HEK293 (cell line): ENCODE data around the gene MVB12A.

Experiments used
- BCL6B ChIP-seq: fragments of 450-650 bp; formaldehyde crosslinking; IDR thresholded peaks from 2 replicates; pipeline ENCODE4 v1.5.1; 2017; ENCODE audit warnings: missing biosample characterization, missing genetic modification characterization
- GFI1B ChIP-seq: fragments of 450-650 bp; formaldehyde crosslinking; IDR thresholded peaks from 2 replicates; pipeline ENCODE4 v1.5.1; 2016; ENCODE audit warnings: missing biosample characterization, missing genetic modification characterization
- HOXA7 ChIP-seq: sonication (generic); formaldehyde crosslinking; IDR thresholded peaks from 2 replicates; pipeline ENCODE4 v1.8.1; 2022; ENCODE audit warnings: missing genetic modification reagents, borderline replicate concordance
- KLF16 ChIP-seq: fragments of 450-650 bp; formaldehyde crosslinking; IDR thresholded peaks from 2 replicates; pipeline ENCODE4 v1.5.1; 2017; ENCODE audit warnings: missing biosample characterization, missing genetic modification characterization
- KLF7 ChIP-seq: fragments of 450-650 bp; formaldehyde crosslinking; IDR thresholded peaks from 2 replicates; pipeline ENCODE4 v1.5.1; 2016; ENCODE audit warnings: missing biosample characterization, missing genetic modification characterization, borderline replicate concordance
- KLF8 ChIP-seq: fragments of 450-650 bp; formaldehyde crosslinking; IDR thresholded peaks from 2 replicates; pipeline ENCODE4 v1.5.1; 2016; ENCODE audit warnings: missing biosample characterization, missing genetic modification characterization
- KLF9 ChIP-seq: fragments of 450-650 bp; formaldehyde crosslinking; IDR thresholded peaks from 2 replicates; pipeline ENCODE4 v1.5.1; 2016; ENCODE audit warnings: missing biosample characterization, missing genetic modification characterization, low read depth
- MZF1 ChIP-seq: fragments of 450-650 bp; formaldehyde crosslinking; IDR thresholded peaks from 2 replicates; pipeline ENCODE4 v1.5.1; 2017; ENCODE audit warnings: missing biosample characterization, missing genetic modification characterization, borderline replicate concordance
- REPIN1 ChIP-seq: fragments of 450-650 bp; formaldehyde crosslinking; IDR thresholded peaks from 2 replicates; pipeline ENCODE4 v1.5.1; 2017; ENCODE audit warnings: missing biosample characterization, missing genetic modification characterization, low read depth
- SP3 ChIP-seq: fragments of 450-650 bp; formaldehyde crosslinking; IDR thresholded peaks from 2 replicates; pipeline ENCODE4 v1.5.1; 2016; ENCODE audit warnings: missing biosample characterization, missing genetic modification characterization
- SP7 ChIP-seq: fragments of 450-650 bp; formaldehyde crosslinking; IDR thresholded peaks from 2 replicates; pipeline ENCODE4 v1.5.1; 2016; ENCODE audit warnings: missing biosample characterization, missing genetic modification characterization
- ZBTB1 ChIP-seq: fragments of 450-650 bp; formaldehyde crosslinking; IDR thresholded peaks from 2 replicates; pipeline ENCODE4 v1.5.1; 2016; ENCODE audit warnings: missing biosample characterization, missing genetic modification characterization
- ZBTB8A ChIP-seq: fragments of 450-650 bp; formaldehyde crosslinking; IDR thresholded peaks from 2 replicates; pipeline ENCODE4 v1.5.1; 2016; ENCODE audit warnings: missing biosample characterization, missing genetic modification characterization
- ZNF112 ChIP-seq: fragments of 450-650 bp; formaldehyde crosslinking; IDR thresholded peaks from 2 replicates; pipeline ENCODE4 v1.5.0; 2017; ENCODE audit warnings: missing biosample characterization, missing genetic modification characterization
- ZNF121 ChIP-seq: fragments of 450-650 bp; formaldehyde crosslinking; IDR thresholded peaks from 2 replicates; pipeline ENCODE4 v1.5.1; 2016; ENCODE audit warnings: missing biosample characterization, missing genetic modification characterization
- ZNF157 ChIP-seq: fragments of 450-650 bp; formaldehyde crosslinking; IDR thresholded peaks from 2 replicates; pipeline ENCODE4 v1.5.1; 2016; ENCODE audit warnings: missing biosample characterization, missing genetic modification characterization
- ZNF174 ChIP-seq: fragments of 450-650 bp; formaldehyde crosslinking; IDR thresholded peaks from 2 replicates; pipeline ENCODE4 v1.5.0; 2017; ENCODE audit warnings: missing biosample characterization, mild to moderate bottlenecking, missing genetic modification characterization
- ZNF202 ChIP-seq: fragments of 450-650 bp; formaldehyde crosslinking; IDR thresholded peaks from 2 replicates; pipeline ENCODE4 v1.5.1; 2016; ENCODE audit warnings: missing biosample characterization, missing genetic modification characterization, borderline replicate concordance
- ZNF239 ChIP-seq: fragments of 450-650 bp; formaldehyde crosslinking; IDR thresholded peaks from 2 replicates; pipeline ENCODE4 v1.5.1; 2016; ENCODE audit warnings: missing biosample characterization, missing genetic modification characterization
- ZNF24 ChIP-seq: fragments of 450-650 bp; formaldehyde crosslinking; IDR thresholded peaks from 2 replicates; pipeline ENCODE4 v1.5.1; 2016; ENCODE audit warnings: missing biosample characterization, missing genetic modification characterization
- ZNF350 ChIP-seq: fragments of 450-650 bp; formaldehyde crosslinking; IDR thresholded peaks from 2 replicates; pipeline ENCODE4 v1.5.0; 2017; ENCODE audit warnings: missing biosample characterization, mild to moderate bottlenecking, missing genetic modification characterization
- ZNF366 ChIP-seq: fragments of 450-650 bp; formaldehyde crosslinking; conservative IDR thresholded peaks from 2 replicates; pipeline ENCODE4 v1.5.1; 2016; ENCODE audit warnings: missing biosample characterization, missing genetic modification characterization
- ZNF416 ChIP-seq: fragments of 450-650 bp; formaldehyde crosslinking; IDR thresholded peaks from 2 replicates; pipeline ENCODE4 v1.5.1; 2016; ENCODE audit warnings: missing biosample characterization, missing genetic modification characterization
- ZNF423 ChIP-seq: fragments of 450-650 bp; formaldehyde crosslinking; IDR thresholded peaks from 2 replicates; pipeline ENCODE4 v1.5.1; 2016; ENCODE audit warnings: missing biosample characterization, missing genetic modification characterization
- ZNF433 ChIP-seq: fragments of 450-650 bp; formaldehyde crosslinking; IDR thresholded peaks from 2 replicates; pipeline ENCODE4 v1.5.1; 2016; ENCODE audit warnings: missing biosample characterization, missing genetic modification characterization, low read depth
- ZNF48 ChIP-seq: fragments of 450-650 bp; formaldehyde crosslinking; IDR thresholded peaks from 2 replicates; pipeline ENCODE4 v1.5.1; 2016; ENCODE audit warnings: missing biosample characterization, missing genetic modification characterization
- ZNF510 ChIP-seq: fragments of 450-650 bp; formaldehyde crosslinking; IDR thresholded peaks from 2 replicates; pipeline ENCODE4 v1.5.1; 2018; ENCODE audit warnings: mild to moderate bottlenecking, missing genetic modification characterization, missing biosample characterization; ENCODE audit not compliant: insufficient replicate concordance
- ZNF514 ChIP-seq: fragments of 450-650 bp; formaldehyde crosslinking; IDR thresholded peaks from 2 replicates; pipeline ENCODE4 v1.5.1; 2016; ENCODE audit warnings: missing biosample characterization, missing genetic modification characterization
- ZNF548 ChIP-seq: fragments of 450-650 bp; formaldehyde crosslinking; IDR thresholded peaks from 2 replicates; pipeline ENCODE4 v1.5.1; 2016; ENCODE audit warnings: missing biosample characterization, missing genetic modification characterization
- ZNF549 ChIP-seq: fragments of 450-650 bp; IDR thresholded peaks from 2 replicates; pipeline ENCODE4 v1.5.1; 2018; ENCODE audit warnings: missing biosample characterization, missing genetic modification characterization, mild to moderate bottlenecking, inconsistent platforms, moderate library complexity
- ZNF560 ChIP-seq: fragments of 450-650 bp; formaldehyde crosslinking; IDR thresholded peaks from 2 replicates; pipeline ENCODE4 v1.5.1; 2017; ENCODE audit warnings: missing biosample characterization, missing genetic modification characterization, borderline replicate concordance
- ZNF561 ChIP-seq: fragments of 450-650 bp; IDR thresholded peaks from 2 replicates; pipeline ENCODE4 v1.5.1; 2018; ENCODE audit warnings: missing biosample characterization, missing genetic modification characterization, borderline replicate concordance
- ZNF585B ChIP-seq: fragments of 450-650 bp; formaldehyde crosslinking; IDR thresholded peaks from 2 replicates; pipeline ENCODE4 v1.5.1; 2016; ENCODE audit warnings: missing biosample characterization, missing genetic modification characterization
- ZNF596 ChIP-seq: fragments of 450-650 bp; IDR thresholded peaks from 2 replicates; pipeline ENCODE4 v1.5.0; 2018; ENCODE audit warnings: missing biosample characterization, mild to moderate bottlenecking, missing genetic modification characterization, moderate library complexity
- ZNF600 ChIP-seq: fragments of 450-650 bp; formaldehyde crosslinking; IDR thresholded peaks from 2 replicates; pipeline ENCODE4 v1.5.1; 2016; ENCODE audit warnings: missing biosample characterization, missing genetic modification characterization
- ZNF621 ChIP-seq: fragments of 450-650 bp; formaldehyde crosslinking; IDR thresholded peaks from 2 replicates; pipeline ENCODE4 v1.5.1; 2017; ENCODE audit warnings: missing biosample characterization, missing genetic modification characterization
- ZSCAN16 ChIP-seq: fragments of 450-650 bp; formaldehyde crosslinking; IDR thresholded peaks from 2 replicates; pipeline ENCODE4 v1.5.1; 2016; ENCODE audit warnings: missing biosample characterization, missing genetic modification characterization
- ZSCAN23 ChIP-seq: fragments of 450-650 bp; formaldehyde crosslinking; IDR thresholded peaks from 2 replicates; pipeline ENCODE4 v1.5.1; 2016; ENCODE audit warnings: missing biosample characterization, missing genetic modification characterization
- TF ChIP-seq, protein P1 (sequence below): fragments of 450-650 bp; formaldehyde crosslinking; IDR thresholded peaks from 2 replicates; pipeline ENCODE4 v1.5.1; 2016; ENCODE audit warnings: missing biosample characterization, missing genetic modification characterization, borderline replicate concordance

The MVB12A gene

GRCh38 chr19:17394891-17395415 is 24.9 kb upstream of the MVB12A start (continued):
- no peak for TF ChIP-seq ZBTB1 (tag by site-specific recombination)
- TF ChIP-seq ZNF423 (tag by site-specific recombination): no peak
- TF ChIP-seq ZNF560: no peak
- no peak for TF ChIP-seq BCL6B (tag by site-specific recombination)
- peak; percentile 99 for TF ChIP-seq ZNF121
- no peak for TF ChIP-seq ZNF174 (tag by site-specific recombination)
- TF ChIP-seq ZNF112 (tag by site-specific recombination): no peak
- TF ChIP-seq ZNF596: no peak
- no peak for TF ChIP-seq ZNF510
- no peak for TF ChIP-seq ZNF585B
- TF ChIP-seq KLF8 (tag by site-specific recombination): peak; percentile 78
- no peak for TF ChIP-seq ZNF350 (tag by site-specific recombination)
- TF ChIP-seq KLF7: no peak
- no peak for TF ChIP-seq REPIN1 (tag by site-specific recombination)
- no peak; the same call in 1 of the 2 replicates for TF ChIP-seq ZNF24
- TF ChIP-seq ZNF600 (tag by site-specific recombination): peak; percentile 52; the same call in 1 of the 2 replicates
- peak; percentile 40; the same call in 1 of the 2 replicates for TF ChIP-seq ZSCAN23 (tag by site-specific recombination)
- no peak for TF ChIP-seq ZNF514
- TF ChIP-seq KLF16 (tag by site-specific recombination): no peak
- TF ChIP-seq ZNF239 (tag by site-specific recombination): no peak
- 0 out of 2 replicates have a peak, but pooled peaks have one; percentile 20 for TF ChIP-seq ZNF561
- TF ChIP-seq ZNF433 (tag by site-specific recombination): no peak
- TF ChIP-seq ZNF548: no peak
- TF ChIP-seq ZSCAN16: no peak
- no peak for TF ChIP-seq ZNF202 (tag by site-specific recombination)
- no peak for TF ChIP-seq ZNF416 (tag by site-specific recombination)
- peak; percentile 90 for TF ChIP-seq SP3 (tag by site-specific recombination)
- peak; percentile 77; the same call in 1 of the 2 replicates for TF ChIP-seq MZF1 (tag by site-specific recombination)
- TF ChIP-seq SP7 (tag by site-specific recombination): peak; percentile 78
- peak; percentile 45; the same call in 1 of the 2 replicates for TF ChIP-seq ZBTB8A
- TF ChIP-seq, protein P1, sequence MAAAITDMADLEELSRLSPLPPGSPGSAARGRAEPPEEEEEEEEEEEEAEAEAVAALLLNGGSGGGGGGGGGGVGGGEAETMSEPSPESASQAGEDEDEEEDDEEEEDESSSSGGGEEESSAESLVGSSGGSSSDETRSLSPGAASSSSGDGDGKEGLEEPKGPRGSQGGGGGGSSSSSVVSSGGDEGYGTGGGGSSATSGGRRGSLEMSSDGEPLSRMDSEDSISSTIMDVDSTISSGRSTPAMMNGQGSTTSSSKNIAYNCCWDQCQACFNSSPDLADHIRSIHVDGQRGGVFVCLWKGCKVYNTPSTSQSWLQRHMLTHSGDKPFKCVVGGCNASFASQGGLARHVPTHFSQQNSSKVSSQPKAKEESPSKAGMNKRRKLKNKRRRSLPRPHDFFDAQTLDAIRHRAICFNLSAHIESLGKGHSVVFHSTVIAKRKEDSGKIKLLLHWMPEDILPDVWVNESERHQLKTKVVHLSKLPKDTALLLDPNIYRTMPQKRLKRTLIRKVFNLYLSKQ (tag by site-specific recombination): no peak
- no peak for TF ChIP-seq ZNF621
- TF ChIP-seq GFI1B (tag by site-specific recombination): no peak
- peak; percentile 89 for TF ChIP-seq ZNF366
- TF ChIP-seq ZNF549 (tag by site-specific recombination): no peak
- no peak for TF ChIP-seq HOXA7
- TF ChIP-seq KLF9 (tag by site-specific recombination): 0 out of 2 replicates have a peak, but pooled peaks have one; percentile 26
- TF ChIP-seq ZNF48 (tag by site-specific recombination): no peak
- TF ChIP-seq ZNF157 (tag by site-specific recombination): no peak
